Effector memory CD4-positive, alpha-beta T cell (primary cell): ENCODE results near the gene JPH4.
"Not testable (repeated sequence)": the region's sequence is repeated elsewhere in the genome, so short reads cannot be mapped to it uniquely, and the experiment has no call there.

Experiments
- DNase-seq, 3 donors: peaks; one replicate each; pipeline ENCODE4 v3.0.0-alpha.2; 2020
- H3K27ac ChIP-seq: 2 replicates; pipeline ENCODE4 v1.7.0; 2013; ENCODE audit warnings: mild to moderate bottlenecking, low read length, moderate library complexity; ENCODE audit not compliant: insufficient read depth, poor library complexity, severe bottlenecking
- H3K27me3 ChIP-seq: replicated peaks from 2 replicates; pipeline ENCODE4 v1.7.0; 2013; ENCODE audit warnings: mild to moderate bottlenecking, low read length; ENCODE audit not compliant: insufficient read depth, control insufficient read depth, poor library complexity, severe bottlenecking
- H3K36me3 ChIP-seq: 2 replicates; pipeline ENCODE4 v1.7.0; 2013; ENCODE audit warnings: mild to moderate bottlenecking, low read length, moderate library complexity; ENCODE audit not compliant: control insufficient read depth, insufficient read depth
- H3K4me1 ChIP-seq: 2 replicates; pipeline ENCODE4 v1.7.0; 2013; ENCODE audit warnings: low read length, mild to moderate bottlenecking; ENCODE audit not compliant: control insufficient read depth, insufficient read depth, poor library complexity, severe bottlenecking
- H3K4me3 ChIP-seq: 2 replicates; pipeline ENCODE4 v1.7.0; 2013; ENCODE audit warnings: low read length, low read depth, mild to moderate bottlenecking; ENCODE audit not compliant: insufficient read depth, poor library complexity, severe bottlenecking
- H3K9me3 ChIP-seq: 2 replicates; pipeline ENCODE4 v1.7.0; 2013; ENCODE audit warnings: mild to moderate bottlenecking, low read length, moderate library complexity; ENCODE audit not compliant: control insufficient read depth

JPH4 gene

DNA sequence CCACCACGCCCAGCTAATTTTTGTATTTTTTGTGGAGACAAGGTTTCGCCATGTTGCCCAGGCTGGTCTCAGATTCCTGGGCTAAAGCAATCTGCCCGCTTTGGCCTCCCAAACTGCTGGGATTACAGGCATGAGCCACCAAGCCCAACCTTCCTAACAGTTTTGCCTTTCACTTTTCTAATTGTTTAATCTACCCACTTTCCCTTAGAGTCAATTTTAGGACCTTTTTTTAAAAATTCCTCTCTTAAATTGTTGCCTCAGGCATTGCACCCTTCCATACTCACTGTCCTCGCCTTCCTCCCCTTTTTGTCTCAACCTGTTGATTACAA lies 38.5 kb downstream of the JPH4 start:
- Histone ChIP-seq H3K27ac (no peak overlapping the region), H3K4me3 (no peak overlapping the region), H3K4me1 (no peaks in the 10 kb centered on the region), H3K27me3 (no peaks in the 10 kb centered on the region), H3K36me3 (no peaks in the 10 kb centered on the region), H3K9me3 (no peaks in the 10 kb centered on the region)
- DNase-seq = no peak

DNA sequence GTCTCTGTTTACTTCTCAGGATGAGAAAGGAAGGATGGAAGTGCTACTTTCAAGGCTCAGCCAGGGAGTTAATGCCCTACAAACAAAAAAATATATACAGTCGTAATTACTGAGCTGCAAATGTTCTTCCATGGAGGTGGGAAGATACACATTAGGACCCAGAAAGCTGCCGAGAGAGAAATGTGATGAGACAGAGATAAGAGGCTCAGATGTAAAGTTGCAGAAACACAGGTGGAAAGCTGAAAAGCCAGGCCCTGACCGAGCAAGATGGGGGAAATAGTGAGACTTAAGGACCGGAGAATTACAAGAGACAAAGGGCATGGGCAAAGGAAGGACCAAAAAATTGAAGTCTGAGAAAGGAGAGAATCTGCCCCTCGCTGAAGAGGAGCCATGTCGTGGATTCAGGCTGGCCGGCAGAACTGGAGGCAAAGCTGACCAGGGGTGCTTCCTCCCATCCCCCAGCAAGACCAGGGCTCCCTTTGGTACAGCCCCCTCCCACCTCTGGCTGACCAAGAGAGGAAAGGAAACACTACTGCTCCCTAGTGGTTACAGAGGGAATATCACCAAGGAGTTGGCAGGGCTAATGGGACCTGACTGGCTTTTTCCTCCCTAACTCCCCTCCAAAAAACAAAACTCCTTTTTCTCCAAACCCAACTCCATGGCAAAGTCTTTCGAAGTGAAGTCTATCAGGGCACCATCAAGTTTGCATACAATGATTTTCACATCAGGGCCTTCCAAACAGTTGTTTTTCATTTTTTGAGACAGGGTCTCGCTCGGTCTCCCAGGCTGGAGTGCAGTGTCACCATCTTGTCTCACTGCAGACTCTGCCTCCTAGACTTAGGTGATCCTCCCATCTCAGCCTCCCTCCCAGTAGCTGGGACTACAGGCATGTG lies 39.1 kb downstream of the JPH4 start:
- no peaks in the 10 kb centered on the region for H3K9me3 ChIP-seq
- no peaks in the 10 kb centered on the region for H3K4me1 ChIP-seq
- no peak overlapping the region for H3K4me3 ChIP-seq
- DNase-seq = no peak
- no peaks in the 10 kb centered on the region for H3K27me3 ChIP-seq
- H3K36me3 ChIP-seq = no peaks in the 10 kb centered on the region
- no peak overlapping the region for H3K27ac ChIP-seq

DNA sequence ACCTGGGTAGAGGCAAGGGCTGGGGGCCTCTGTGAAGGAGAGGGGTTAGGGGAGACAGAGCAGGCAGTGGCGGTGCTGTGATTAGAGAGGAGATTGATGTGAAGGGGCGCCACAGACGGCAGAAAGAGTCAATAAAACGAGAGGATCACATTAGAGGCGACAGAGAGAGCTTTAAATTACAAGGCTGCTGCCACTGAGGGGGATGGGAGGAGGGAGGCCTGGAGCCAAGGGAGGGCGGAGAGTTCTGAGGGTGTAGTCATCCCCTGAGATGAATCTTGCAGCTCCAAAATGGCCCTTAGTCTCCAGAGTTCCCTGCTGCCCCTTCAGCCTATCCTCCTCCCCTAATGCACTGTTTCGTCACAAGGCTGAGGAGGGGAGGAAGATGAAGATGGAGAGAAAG lies 39.8 kb downstream of the JPH4 start:
- Histone ChIP-seq H3K27ac (no peak overlapping the region), H3K9me3 (no peaks in the 10 kb centered on the region), H3K27me3 (no peaks in the 10 kb centered on the region), H3K4me3 (no peak overlapping the region), H3K36me3 (no peaks in the 10 kb centered on the region), H3K4me1 (no peaks in the 10 kb centered on the region)
- no peak for DNase-seq

DNA sequence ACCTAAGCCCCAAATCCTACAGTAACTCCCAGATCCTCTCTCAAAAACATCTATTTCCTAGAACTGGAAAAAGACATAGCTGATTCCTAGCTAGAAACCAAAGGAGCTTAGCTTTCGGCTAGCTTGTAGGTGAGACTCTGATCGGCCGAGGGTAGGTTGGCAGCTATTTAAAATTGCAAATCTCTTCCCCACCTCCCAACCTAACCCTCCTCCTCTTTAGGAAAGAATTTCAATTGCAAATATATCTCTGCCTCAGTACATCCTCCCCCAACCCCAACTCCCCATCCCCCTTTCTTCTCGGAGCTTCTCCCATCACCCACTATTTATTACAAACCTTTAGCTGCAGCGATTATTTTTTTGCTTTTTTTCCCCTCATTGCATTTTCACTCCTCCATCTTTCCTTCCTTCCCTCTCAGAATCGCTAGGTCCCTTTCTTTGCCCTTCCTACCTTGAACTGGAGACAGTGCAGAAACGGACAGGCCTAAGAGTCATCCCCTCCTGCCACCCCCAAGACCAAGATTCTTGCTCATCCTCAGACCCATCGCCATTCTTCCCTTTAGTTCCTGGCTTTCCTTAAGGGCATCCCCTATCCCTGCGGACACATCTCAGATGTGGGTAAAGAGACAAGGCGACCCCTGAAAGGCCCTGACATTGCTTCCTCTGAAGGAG lies 40.4 kb downstream of the JPH4 start:
- Histone ChIP-seq H3K27me3 (no peaks in the 10 kb centered on the region), H3K27ac (no peak overlapping the region), H3K4me1 (no peaks in the 10 kb centered on the region), H3K4me3 (no peak overlapping the region), H3K9me3 (no peaks in the 10 kb centered on the region), H3K36me3 (no peaks in the 10 kb centered on the region)
- DNase-seq = no peak

DNA sequence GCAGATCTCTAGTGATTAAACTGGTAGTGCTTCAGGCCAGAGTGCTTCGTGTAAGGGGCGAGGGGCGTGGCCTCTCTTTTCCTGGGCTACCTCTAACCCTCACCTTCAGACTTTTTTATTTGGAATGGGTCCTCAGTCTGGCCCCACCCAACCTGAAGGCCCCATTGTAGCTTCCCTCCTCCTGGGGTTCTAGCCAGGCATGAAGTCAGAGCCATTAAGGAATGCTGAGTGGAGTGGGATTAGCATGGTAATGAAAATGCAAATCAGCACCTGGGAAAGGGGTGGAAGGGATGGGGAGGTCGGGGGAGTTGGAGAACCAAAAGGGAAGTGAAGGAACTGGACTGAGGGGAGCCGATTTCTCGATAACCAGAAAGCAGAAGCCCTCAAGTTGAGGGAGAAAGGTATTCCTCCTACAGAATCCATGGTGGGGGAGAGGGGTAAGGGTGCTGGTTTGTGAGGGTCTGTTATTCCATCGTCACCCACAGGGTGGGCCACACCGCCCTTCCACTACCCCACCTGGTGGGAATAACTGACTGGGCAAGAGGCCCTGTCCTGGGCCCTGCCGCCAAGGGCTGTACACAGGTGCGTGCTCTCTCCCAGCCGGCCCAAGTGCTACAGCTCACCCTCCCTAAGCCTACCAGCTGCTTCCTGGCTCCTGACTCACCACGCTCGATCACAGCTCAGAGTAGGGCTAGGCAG lies 41.1 kb downstream of the JPH4 start:
- H3K4me3 ChIP-seq = no peak overlapping the region
- no peak for DNase-seq
- H3K4me1 ChIP-seq = no peaks in the 10 kb centered on the region
- no peak overlapping the region for H3K27ac ChIP-seq
- no peaks in the 10 kb centered on the region for H3K36me3 ChIP-seq
- no peaks in the 10 kb centered on the region for H3K27me3 ChIP-seq
- H3K9me3 ChIP-seq = no peaks in the 10 kb centered on the region

DNA sequence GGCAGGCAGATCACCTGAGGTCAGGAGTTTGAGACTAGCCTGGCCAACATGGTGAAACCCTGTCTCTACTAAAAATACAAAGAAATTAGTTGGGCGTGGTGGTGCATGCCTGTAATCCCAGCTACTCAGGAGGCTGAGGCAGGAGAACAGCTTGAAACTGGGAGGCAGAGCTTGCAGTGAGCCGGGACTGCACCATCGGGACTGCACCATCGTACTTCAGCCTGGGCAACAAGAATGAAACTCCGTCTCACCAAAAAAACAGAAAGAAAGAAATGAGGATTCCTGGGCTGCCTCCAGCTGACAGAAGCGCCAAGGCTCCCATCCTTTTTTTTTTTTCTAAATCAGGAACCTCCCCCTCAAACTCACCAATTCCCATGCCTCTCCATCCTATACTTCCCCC lies 41.7 kb downstream of the JPH4 start:
- DNase-seq, H3K36me3 ChIP-seq, H3K9me3 ChIP-seq, H3K27me3 ChIP-seq, H3K4me1 ChIP-seq, H3K4me3 ChIP-seq, H3K27ac ChIP-seq: not testable (repeated sequence)

DNA sequence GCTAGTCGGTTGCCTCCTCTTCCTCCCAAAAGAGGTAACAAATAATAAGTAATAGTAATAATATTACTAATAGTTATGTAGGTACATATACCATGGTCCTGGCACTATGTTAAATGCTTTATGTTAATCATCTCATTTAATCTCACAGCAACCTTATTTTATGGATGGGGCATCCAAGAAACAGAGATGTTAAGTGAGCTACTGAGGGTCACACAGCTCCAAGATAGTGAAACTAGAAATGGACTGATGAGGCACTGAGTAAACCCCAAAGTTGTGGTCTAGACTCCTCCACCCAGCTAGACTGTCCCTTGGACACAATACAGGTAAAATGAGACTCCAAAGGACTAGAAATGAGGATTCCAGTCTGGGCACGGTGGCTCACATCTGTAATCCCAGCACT lies 42.1 kb downstream of the JPH4 start:
- Histone ChIP-seq H3K36me3 (no peaks in the 10 kb centered on the region), H3K4me3 (no peak overlapping the region), H3K27me3 (no peaks in the 10 kb centered on the region), H3K4me1 (no peaks in the 10 kb centered on the region), H3K27ac (no peak overlapping the region), H3K9me3 (no peaks in the 10 kb centered on the region)
- DNase-seq = no peak

DNA sequence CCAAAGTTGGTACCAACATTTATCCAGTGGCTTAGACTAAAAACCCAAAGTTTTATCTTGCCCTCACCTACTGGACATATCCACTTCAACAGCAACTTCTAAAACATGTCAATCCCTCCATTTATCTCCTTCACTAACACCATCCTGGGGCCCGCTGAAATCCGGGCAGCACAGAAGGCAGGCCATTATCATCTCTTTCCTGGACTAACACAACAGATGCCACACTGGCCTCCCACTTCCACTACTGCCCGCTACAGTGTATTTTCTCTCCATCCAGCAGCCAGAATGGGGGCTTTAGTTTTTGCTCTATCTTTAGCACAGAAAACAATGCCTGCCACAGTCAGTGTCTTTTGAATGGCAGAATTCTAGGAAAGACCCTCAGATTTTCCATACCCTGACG lies 42.6 kb downstream of the JPH4 start:
- no peaks in the 10 kb centered on the region for H3K9me3 ChIP-seq
- no peak overlapping the region for H3K4me3 ChIP-seq
- H3K27me3 ChIP-seq = no peaks in the 10 kb centered on the region
- no peaks in the 10 kb centered on the region for H3K36me3 ChIP-seq
- H3K4me1 ChIP-seq = no peaks in the 10 kb centered on the region
- no peak overlapping the region for H3K27ac ChIP-seq
- DNase-seq = no peak

DNA sequence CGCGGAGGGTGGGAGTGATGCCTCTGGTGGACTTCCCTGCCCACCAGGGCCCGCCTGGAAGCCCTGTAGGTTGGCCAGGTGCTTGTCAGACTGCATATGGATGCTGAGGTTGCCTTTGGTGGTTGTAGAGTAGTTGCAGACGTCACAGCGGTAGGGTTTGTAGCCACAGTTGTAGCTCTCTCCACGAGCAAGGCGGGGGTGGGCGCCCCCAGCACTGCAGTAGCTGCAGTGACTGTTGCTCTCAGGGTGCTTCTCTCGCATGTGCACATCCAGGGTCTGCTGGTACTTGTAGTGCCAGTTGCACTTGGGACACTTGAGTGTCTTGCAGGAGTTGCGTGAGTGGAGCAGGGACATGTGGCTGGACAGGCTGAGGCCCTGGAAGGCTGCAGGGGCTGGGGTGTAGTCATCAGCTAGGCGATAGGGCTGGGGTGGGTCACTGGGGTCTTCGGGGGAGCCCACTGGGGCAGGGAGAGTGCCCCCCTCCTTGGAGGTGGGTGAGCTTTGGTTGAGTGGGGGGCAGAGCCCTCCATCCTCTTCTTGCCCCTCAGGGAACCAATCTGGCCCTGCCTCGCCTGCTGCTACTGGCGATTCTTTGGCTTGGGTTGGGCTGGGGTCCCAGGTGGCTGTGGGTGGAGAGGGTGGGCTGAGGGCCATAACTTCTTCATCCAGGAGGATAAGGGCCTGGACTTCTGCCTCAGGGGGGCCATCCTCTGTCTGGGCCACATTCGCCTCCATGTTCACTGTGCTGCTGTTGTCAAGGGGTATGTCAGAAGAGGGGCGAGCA lies 44.7 kb downstream of the JPH4 start:
- no peaks in the 10 kb centered on the region for H3K27me3 ChIP-seq
- DNase-seq = no peak

More for the DNA sequence above, 44.7 kb downstream of the JPH4 start:
- Histone ChIP-seq H3K27ac (no peak overlapping the region), H3K4me1 (no peaks in the 10 kb centered on the region), H3K36me3 (no peaks in the 10 kb centered on the region), H3K9me3 (no peaks in the 10 kb centered on the region), H3K4me3 (no peak overlapping the region)
